HEK293T (cell line): Measurements from ENCODE around the gene FHOD3.

Experiments
- CTCF ChIA-PET: fragments of 350-600 bp; formaldehyde crosslinking; extraction: SDS; loops from one replicate; lab custom pipeline; 2021; ENCODE audit warnings: antibody characterized with exemption, inconsistent platforms; lab: Yijun Ruan, JAX
- POLR2A ChIA-PET: fragments of 350-600 bp; formaldehyde crosslinking; extraction: SDS; loops from one replicate; lab custom pipeline; 2020; ENCODE audit warnings: antibody characterized with exemption, inconsistent platforms; lab: Yijun Ruan, JAX
- DNase-seq: peaks from one replicate; pipeline ENCODE4 v3.0.0; 2012; ENCODE audit warnings: mixed read lengths; ENCODE audit errors: extremely low spot score
- ARNT ChIP-seq: fragments of 450-650 bp; IDR thresholded peaks from 2 replicates; pipeline ENCODE4 v1.6.1; 2017; ENCODE audit warnings: mild to moderate bottlenecking
- BHLHE40 ChIP-seq: fragments of 450-650 bp; IDR thresholded peaks from 2 replicates; pipeline ENCODE4 v1.6.1; 2016; ENCODE audit warnings: mild to moderate bottlenecking, moderate library complexity, borderline replicate concordance
- CTBP1 ChIP-seq: fragments of 450-650 bp; IDR thresholded peaks from 2 replicates; pipeline ENCODE4 v1.6.1; 2016; ENCODE audit warnings: borderline replicate concordance
- ELF4 ChIP-seq: fragments of 450-650 bp; IDR thresholded peaks from 2 replicates; pipeline ENCODE4 v1.6.1; 2017; ENCODE audit warnings: antibody characterized with exemption
- FOXA1 ChIP-seq: fragments of 450-650 bp; IDR thresholded peaks from 2 replicates; pipeline ENCODE4 v1.6.1; 2016; ENCODE audit warnings: mild to moderate bottlenecking
- FOXK2 ChIP-seq: fragments of 450-650 bp; IDR thresholded peaks from 2 replicates; pipeline ENCODE4 v1.6.1; 2016; ENCODE audit warnings: mild to moderate bottlenecking
- FOXM1 ChIP-seq: fragments of 450-650 bp; IDR thresholded peaks from 2 replicates; pipeline ENCODE4 v1.6.1; 2017; ENCODE audit warnings: mild to moderate bottlenecking, borderline replicate concordance
- HDGF ChIP-seq: fragments of 450-650 bp; IDR thresholded peaks from 2 replicates; pipeline ENCODE4 v1.6.1; 2017; ENCODE audit warnings: antibody characterized with exemption, borderline replicate concordance
- L3MBTL2 ChIP-seq: fragments of 450-650 bp; conservative IDR thresholded peaks from 2 replicates; pipeline ENCODE4 v1.6.1; 2016; ENCODE audit warnings: mild to moderate bottlenecking
- LEF1 ChIP-seq: fragments of 450-650 bp; IDR thresholded peaks from 2 replicates; pipeline ENCODE4 v1.6.1; 2017; ENCODE audit warnings: mild to moderate bottlenecking, borderline replicate concordance
- NFRKB ChIP-seq: fragments of 450-650 bp; IDR thresholded peaks from 2 replicates; pipeline ENCODE4 v1.6.1; 2016; ENCODE audit warnings: mild to moderate bottlenecking, moderate library complexity
- SP1 ChIP-seq: fragments of 450-650 bp; IDR thresholded peaks from 2 replicates; pipeline ENCODE4 v1.6.1; 2017
- SUZ12 ChIP-seq: fragments of 450-650 bp; IDR thresholded peaks from 2 replicates; pipeline ENCODE4 v1.6.1; 2016; ENCODE audit warnings: mild to moderate bottlenecking
- TARDBP ChIP-seq: fragments of 450-650 bp; IDR thresholded peaks from 2 replicates; pipeline ENCODE4 v1.6.1; 2016
- ZNF384 ChIP-seq: fragments of 450-650 bp; IDR thresholded peaks from 2 replicates; pipeline ENCODE4 v1.6.1; 2016
- TF ChIP-seq, protein P1 (sequence below): fragments of 450-650 bp; IDR thresholded peaks from 2 replicates; pipeline ENCODE4 v1.6.1; 2016

Gene FHOD3

DNA sequence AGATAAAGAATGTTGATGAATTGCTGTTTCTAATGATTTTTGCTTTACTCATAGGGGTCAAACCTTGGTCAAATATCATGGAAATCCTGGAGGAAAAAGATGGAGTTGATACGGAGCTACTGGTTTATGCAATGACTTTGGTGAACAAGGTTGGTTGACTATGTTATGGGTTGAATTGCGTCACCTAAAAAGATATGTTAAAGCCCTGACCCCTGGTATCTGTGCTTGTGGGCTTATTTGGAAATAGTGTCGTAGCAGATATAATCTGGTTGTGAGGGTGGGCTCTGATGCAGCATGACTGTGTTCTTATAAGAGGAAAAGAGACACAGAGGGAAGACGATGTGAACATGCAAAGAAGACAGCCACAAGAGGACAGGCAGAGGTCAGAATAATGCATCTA is 305.1 kb downstream of the FHOD3 start:
- TF ChIP-seq SP1, result no peak
- TF ChIP-seq FOXA1, result no peak
- TF ChIP-seq L3MBTL2, result no peak
- TF ChIP-seq FOXK2, result no peak
- TF ChIP-seq ARNT, result no peak
- TF ChIP-seq NFRKB, result no peak
- no peak for TF ChIP-seq ZNF384
- TF ChIP-seq ELF4, result no peak
- no peak for TF ChIP-seq LEF1
- TF ChIP-seq CTBP1, result no peak
- no peak for TF ChIP-seq BHLHE40
- no peak for TF ChIP-seq TARDBP
- TF ChIP-seq FOXM1, result no peak
- TF ChIP-seq, protein P1, sequence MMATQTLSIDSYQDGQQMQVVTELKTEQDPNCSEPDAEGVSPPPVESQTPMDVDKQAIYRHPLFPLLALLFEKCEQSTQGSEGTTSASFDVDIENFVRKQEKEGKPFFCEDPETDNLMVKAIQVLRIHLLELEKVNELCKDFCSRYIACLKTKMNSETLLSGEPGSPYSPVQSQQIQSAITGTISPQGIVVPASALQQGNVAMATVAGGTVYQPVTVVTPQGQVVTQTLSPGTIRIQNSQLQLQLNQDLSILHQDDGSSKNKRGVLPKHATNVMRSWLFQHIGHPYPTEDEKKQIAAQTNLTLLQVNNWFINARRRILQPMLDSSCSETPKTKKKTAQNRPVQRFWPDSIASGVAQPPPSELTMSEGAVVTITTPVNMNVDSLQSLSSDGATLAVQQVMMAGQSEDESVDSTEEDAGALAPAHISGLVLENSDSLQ, result no peak
- TF ChIP-seq HDGF, result no peak
- no peak for TF ChIP-seq SUZ12
- POLR2A ChIA-PET, result no interaction called here
- DNase-seq, result no peak
- CTCF ChIA-PET, result no interaction called here

DNA sequence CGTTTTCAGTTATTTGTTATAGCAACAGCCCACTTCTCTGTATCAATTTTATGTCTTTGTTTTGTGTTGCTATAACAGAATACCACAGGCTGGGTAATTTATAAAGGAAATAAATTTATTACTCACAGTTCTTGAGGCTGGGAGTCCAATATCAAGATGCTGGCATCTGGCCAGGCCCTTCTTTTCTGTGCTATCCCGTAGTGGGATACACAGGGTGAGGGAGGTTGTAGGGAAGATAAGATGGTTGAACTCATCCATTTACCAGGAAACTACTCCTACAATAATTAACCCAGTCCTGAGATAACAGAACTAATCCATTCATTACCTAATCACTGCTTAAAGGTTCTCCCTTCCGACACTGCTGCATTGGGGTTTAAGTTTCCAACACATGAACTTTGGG is 310.6 kb downstream of the FHOD3 start:
- POLR2A ChIA-PET, result no interaction called here
- DNase-seq, result no peak
- CTCF ChIA-PET, result no interaction called here
- no peak for TF ChIP-seq FOXA1
- TF ChIP-seq LEF1, result no peak
- no peak for TF ChIP-seq CTBP1
- no peak for TF ChIP-seq ELF4
- no peak for TF ChIP-seq SP1
- no peak for TF ChIP-seq ARNT
- TF ChIP-seq BHLHE40, result no peak
- TF ChIP-seq ZNF384, result no peak
- no peak for TF ChIP-seq SUZ12
- TF ChIP-seq FOXK2, result no peak
- TF ChIP-seq HDGF, result no peak
- TF ChIP-seq L3MBTL2, result no peak
- TF ChIP-seq, protein P1, result no peak
- no peak for TF ChIP-seq NFRKB
- TF ChIP-seq FOXM1, result no peak
- TF ChIP-seq TARDBP, result no peak

DNA sequence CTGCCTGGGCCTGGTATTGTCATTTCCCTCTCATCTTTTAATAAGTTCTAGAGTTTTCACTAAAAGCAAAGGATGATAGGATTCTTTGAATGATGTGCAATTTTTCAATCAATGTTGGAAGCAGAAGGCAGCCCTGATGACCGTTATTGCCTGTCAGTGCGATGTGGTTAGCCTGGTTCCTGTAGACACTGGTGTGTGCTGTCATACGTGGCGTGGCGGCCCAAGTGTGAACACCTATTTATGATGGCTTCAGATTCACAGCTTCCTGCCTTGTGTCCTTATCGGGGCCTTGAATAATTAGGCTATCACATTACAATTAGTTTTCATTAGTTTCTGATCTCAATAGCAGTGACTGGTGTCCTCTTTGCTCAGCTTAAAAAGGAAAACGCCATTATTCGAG is 312.7 kb downstream of the FHOD3 start:
- CTCF ChIA-PET, result interaction anchor here (0.5 kb wide), 1 partner anchor 14 kb away, joined by 3 read pairs; no protein-coding TSS in a partner anchor
- DNase-seq, result no peak
- POLR2A ChIA-PET, result no interaction called here
- TF ChIP-seq CTBP1 (no peak), HDGF (no peak), ARNT (no peak), ZNF384 (no peak), FOXA1 (no peak), NFRKB (no peak), TARDBP (no peak), SUZ12 (no peak), FOXM1 (no peak), SP1 (no peak), L3MBTL2 (no peak), ELF4 (no peak), FOXK2 (no peak), LEF1 (no peak), BHLHE40 (no peak)
- TF ChIP-seq, protein P1, result no peak

DNA sequence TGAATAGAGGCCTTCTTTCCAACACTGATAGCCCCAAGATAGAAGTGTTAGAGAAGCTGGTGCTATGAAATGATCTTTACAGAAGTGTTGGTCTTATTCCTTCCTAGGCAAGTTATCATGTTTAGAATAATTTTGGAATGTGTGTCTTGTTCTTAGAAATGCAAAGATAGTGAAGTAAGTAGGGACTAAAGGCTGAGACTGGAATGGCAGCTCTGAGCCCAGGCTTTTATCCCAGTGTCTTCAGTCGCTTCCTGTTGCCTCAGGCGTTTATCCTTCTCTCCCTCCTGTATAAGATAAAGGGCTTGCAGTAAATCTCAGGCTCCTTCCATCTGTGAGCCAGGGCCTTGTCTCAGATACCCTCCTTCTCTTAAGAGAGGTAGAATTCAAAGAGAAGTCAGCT is 313.1 kb downstream of the FHOD3 start:
- CTCF ChIA-PET, result interaction anchor here (0.5 to 0.9 kb wide), 2 partner anchors 12 to 15 kb away, joined by 3 read pairs; no protein-coding TSS in a partner anchor
- POLR2A ChIA-PET, result no interaction called here
- TF ChIP-seq HDGF (no peak), SP1 (no peak), ELF4 (no peak), SUZ12 (no peak), L3MBTL2 (no peak), FOXM1 (no peak), LEF1 (no peak), FOXA1 (no peak), CTBP1 (no peak), BHLHE40 (no peak)
- TF ChIP-seq, protein P1, result no peak
- DNase-seq, result no peak

DNA sequence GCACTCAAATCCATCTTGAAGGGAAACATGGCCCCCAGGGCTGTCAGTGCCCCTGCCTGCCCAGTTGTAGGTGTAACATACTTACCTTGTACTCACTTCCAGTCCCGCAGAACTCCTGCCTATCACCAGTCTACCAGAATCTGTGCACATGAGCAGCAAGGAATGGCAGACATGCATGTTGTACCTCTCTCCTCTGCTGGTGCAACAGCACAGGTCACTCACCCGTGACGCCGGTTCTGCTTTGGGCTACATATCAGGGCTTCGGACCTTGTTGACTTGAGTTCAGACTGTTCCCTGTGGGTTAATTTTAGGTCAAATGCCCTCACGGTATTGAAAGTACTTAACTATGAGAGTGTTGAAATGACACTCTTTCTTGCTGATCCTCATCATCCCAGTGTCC is 315.6 kb downstream of the FHOD3 start:
- ChIA-PET CTCF (no interaction called here), POLR2A (no interaction called here)
- TF ChIP-seq BHLHE40 (no peak), SUZ12 (no peak), ELF4 (no peak), FOXK2 (no peak), L3MBTL2 (no peak), TARDBP (no peak), HDGF (no peak), FOXA1 (no peak), FOXM1 (no peak), SP1 (no peak), NFRKB (no peak), ARNT (no peak), ZNF384 (no peak), CTBP1 (no peak), LEF1 (no peak)
- TF ChIP-seq, protein P1, result no peak
- DNase-seq, result no peak
